GM12873 (cell line): ENCODE data around the gene SDK1.

ENCODE experiments used
- CTCF ChIP-seq: IDR thresholded peaks from 2 replicates; pipeline ENCODE4 v1.5.1; 2012; ENCODE audit warnings: low read depth, mild to moderate bottlenecking, moderate library complexity, low read length, control low read depth; ENCODE audit not compliant: insufficient read depth; ENCODE audit errors: missing control alignments

The SDK1 gene

DNA sequence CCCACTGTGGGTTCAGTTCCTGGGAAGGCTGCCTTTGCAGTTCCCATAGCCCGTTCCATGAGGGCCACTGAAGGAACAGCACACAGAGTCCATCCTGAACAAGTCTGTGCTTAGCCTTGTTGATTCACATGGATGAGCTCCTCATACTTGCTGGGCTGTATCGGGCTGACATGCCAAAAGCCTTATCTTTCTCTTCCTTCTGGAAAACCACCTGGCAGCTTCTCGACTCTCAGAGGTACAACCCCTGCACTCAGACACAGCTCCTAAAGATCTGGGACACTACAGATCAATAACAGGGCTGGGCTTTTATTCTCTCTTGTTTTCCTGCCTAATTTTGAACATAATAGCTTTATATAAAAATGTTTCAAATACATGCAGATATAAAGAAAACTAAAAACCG is 667.2 kb downstream of the SDK1 start:
- TF ChIP-seq CTCF: no peak

- TF ChIP-seq CTCF: no peak
Measured at GRCh38 chr7:3969286-3969685, 668.2 kb downstream of the SDK1 start.

DNA sequence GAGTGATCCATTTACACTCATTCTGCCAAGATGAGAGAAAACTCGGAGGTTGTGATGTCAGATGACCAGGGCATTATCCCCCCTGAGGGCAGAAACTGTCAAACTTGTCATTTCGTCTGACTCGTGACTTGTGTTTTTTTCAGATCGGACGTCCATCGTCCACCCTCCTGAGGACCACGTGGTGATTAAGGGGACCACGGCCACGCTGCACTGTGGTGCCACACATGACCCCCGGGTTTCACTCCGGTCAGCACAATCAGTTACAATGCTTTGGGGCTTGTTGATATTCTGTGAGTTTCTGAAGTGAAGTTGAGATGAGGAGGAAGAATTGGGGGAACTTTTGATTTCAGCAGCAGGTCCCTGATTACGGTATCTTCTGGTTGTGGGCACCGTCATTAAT is 670.3 kb downstream of the SDK1 start:
- TF ChIP-seq CTCF: no peak

DNA sequence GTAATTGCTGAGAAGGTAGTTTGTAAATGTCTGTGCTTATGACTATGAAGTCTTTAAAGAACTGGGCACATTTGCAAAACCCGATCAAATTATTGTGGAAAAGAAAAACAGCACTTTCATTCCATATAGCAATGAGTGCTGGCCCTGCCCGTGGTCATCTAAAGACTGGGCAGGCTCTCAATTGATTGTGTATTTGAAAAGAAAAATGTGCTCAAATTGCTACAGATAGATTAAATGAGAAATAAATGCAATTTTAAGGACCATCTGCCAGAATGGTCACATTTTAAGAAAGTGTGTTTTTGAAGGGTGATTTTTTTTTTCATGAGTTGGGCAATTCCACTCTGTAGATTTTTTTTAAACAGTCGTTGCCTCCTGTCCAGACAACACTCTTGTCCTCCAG is 672.2 kb downstream of the SDK1 start:
- TF ChIP-seq CTCF: no peak

DNA sequence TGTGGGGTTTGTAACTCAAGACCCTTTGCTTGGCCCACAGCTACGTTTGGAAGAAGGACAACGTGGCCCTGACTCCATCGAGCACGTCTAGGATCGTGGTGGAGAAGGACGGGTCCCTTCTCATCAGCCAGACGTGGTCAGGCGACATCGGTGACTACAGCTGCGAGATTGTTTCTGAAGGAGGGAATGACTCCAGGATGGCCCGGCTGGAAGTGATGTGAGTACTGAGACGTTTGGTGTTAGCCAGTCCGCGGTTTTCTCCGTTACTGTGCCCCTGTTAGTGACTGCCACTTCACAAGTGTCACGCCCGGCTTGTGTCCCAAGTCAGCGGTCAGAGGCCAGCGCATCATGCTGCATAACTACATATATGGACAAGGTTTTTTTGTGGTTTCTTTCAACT is 673.3 kb downstream of the SDK1 start:
- TF ChIP-seq CTCF: no peak

- no peak for TF ChIP-seq CTCF
Measured at GRCh38 chr7:3975371-3975770, 674.3 kb downstream of the SDK1 start.

GRCh38 chr7:3977391-3977790 is 676.3 kb downstream of the SDK1 start:
- no peak for TF ChIP-seq CTCF

GRCh38 chr7:3978839-3979238 is 677.8 kb downstream of the SDK1 start:
- TF ChIP-seq CTCF: no peak
